Suprapubic skin (tissue), 4 donors: ENCODE data around the gene MRPL45. TPM values are rescaled to one million over a fixed set of nuclear protein-coding genes. Genes with fewer than 3 reads are reported as not detected.

Experiments used
- DNase-seq, 2 donors: peaks; one replicate each; pipeline ENCODE4 v3.0.0-alpha.2; 2019; ENCODE audit warnings: low spot score in 2 of 2
- H3K27ac ChIP-seq: fragments of 200-600 bp; sonication (generic); one replicate; pipeline ENCODE4 v1.5.1; 2019
- H3K27me3 ChIP-seq: fragments of 200-600 bp; sonication (generic); one replicate; pipeline ENCODE4 v1.5.1; 2019
- H3K36me3 ChIP-seq: fragments of 200-600 bp; sonication (generic); one replicate; pipeline ENCODE4 v1.5.1; 2019
- H3K4me1 ChIP-seq: fragments of 200-600 bp; sonication (generic); one replicate; pipeline ENCODE4 v1.5.1; 2019
- H3K4me3 ChIP-seq: fragments of 200-600 bp; sonication (generic); one replicate; pipeline ENCODE4 v1.5.1; 2019; ENCODE audit warnings: mild to moderate bottlenecking
- H3K9me3 ChIP-seq: fragments of 200-600 bp; sonication (generic); one replicate; pipeline ENCODE4 v1.5.1; 2019
- CTCF ChIP-seq, 2 donors: fragments of 200-600 bp in 1 of 2; fragments of 450-650 bp in 1 of 2; sonication (generic) in 1 of 2; IDR thresholded peaks; one replicate each; pipeline ENCODE4 v1.5.1; 2016 to 2019; ENCODE audit warnings: antibody characterized with exemption in 2 of 2, mild to moderate bottlenecking in 1 of 2, moderate library complexity in 1 of 2
- EP300 ChIP-seq: sonication (generic); formaldehyde crosslinking; IDR thresholded peaks from one replicate; pipeline ENCODE4 v1.6.1; 2017; ENCODE audit warnings: antibody characterized with exemption
- POLR2A ChIP-seq, 2 donors: fragments of 450-650 bp; IDR thresholded peaks; one replicate each; pipeline ENCODE4 v1.6.1; 2017; ENCODE audit warnings: antibody characterized with exemption in 2 of 2, mild to moderate bottlenecking in 2 of 2, moderate library complexity in 2 of 2
- POLR2AphosphoS5 ChIP-seq, 3 donors: sonication (generic); formaldehyde crosslinking; IDR thresholded peaks; one replicate each; pipeline ENCODE4 v1.6.1; 2017; ENCODE audit warnings: antibody characterized with exemption in 3 of 3
- WGBS: methylation state at CpG from one replicate; pipeline ENCODE4 v1.1.5; 2018; 5-methylcytosine and 5-hydroxymethylcytosine counted together
- total RNA-seq, 4 donors: library from RNA; depleted of rRNA; stranded (reverse); fragments of >200 nt; gene quantifications; one replicate each; pipeline ENCODE4 v1.1.0, GENCODE V29; 2016

Gene MRPL45
- total RNA-seq, 4 donors from 2014 or later, result 30.3 to 37.4 (median 32.8) TPM

GRCh38 chr17:38338053-38338452 is 41.1 kb downstream of the MRPL45 start:
- Histone ChIP-seq H3K36me3 (no peaks in the 10 kb centered on the region), H3K4me1 (no peaks in the 10 kb centered on the region), H3K9me3 (no peaks in the 10 kb centered on the region), H3K27ac (no peak overlapping the region), H3K27me3 (peaks cover 9% of the 10 kb centered on the region), H3K4me3 (no peak overlapping the region)
- WGBS, result 78% methylated on average over 5 of the region's 5 CpGs
- TF ChIP-seq POLR2AphosphoS5 (IDR thresholded peaks at IDR 0.05) (no peak), POLR2A (IDR thresholded peaks at IDR 0.05) (no peak), CTCF (IDR thresholded peaks at IDR 0.05) (no peak), EP300 (no peak)
- no peak for DNase-seq

DNA sequence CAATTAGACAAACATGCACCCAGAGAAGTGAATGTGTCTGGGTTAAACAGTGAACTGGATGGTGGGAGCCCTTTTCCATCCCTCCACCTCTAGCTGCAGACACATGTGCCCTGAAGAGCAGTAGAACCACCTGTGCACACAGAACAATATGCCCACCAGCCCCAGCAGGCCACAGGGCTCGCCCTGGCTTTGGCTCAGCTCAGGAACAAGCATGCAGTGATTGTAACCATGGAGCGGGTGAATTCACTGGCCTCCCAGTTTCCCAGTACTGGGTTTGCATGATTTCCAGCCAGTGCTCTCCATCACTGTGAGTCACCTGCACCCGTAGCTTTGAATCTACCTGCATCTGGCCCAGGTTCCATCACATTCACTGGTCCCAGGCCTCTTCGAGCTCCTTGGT is 41.6 kb downstream of the MRPL45 start:
- peaks cover 9% of the 10 kb centered on the region for H3K27me3 ChIP-seq
- H3K27ac ChIP-seq, result no peak overlapping the region
- TF ChIP-seq EP300 (no peak), POLR2AphosphoS5 (IDR thresholded peaks at IDR 0.05) (no peak)
- no peaks in the 10 kb centered on the region for H3K4me1 ChIP-seq
- no peaks in the 10 kb centered on the region for H3K36me3 ChIP-seq
- no peak overlapping the region for H3K4me3 ChIP-seq
- DNase-seq, result no peak
- H3K9me3 ChIP-seq, result no peaks in the 10 kb centered on the region
- WGBS, result 85% methylated on average over 4 of the region's 4 CpGs

DNA sequence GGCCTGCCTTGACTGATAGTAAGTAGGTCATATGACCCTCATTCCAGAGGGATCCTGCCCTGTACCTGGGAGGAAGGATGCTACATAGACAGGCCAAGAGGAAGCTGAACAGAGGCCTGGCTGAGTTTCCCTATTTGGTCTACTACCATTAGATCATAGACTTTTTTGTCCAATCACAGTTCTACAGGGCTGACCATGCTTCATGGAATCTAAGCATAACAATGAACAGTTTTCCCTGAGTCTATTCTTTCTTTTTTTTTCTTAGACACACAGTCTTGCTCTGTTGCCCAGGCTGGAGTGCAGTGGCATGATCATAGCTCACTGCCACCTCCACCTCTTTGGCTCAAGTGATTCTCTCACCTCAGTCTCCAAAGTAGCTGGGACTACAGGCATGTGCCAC is 42.9 kb downstream of the MRPL45 start:
- peaks cover 3% of the 10 kb centered on the region for H3K27me3 ChIP-seq
- no peaks in the 10 kb centered on the region for H3K9me3 ChIP-seq
- H3K4me3 ChIP-seq, result no peak overlapping the region
- H3K36me3 ChIP-seq, result no peaks in the 10 kb centered on the region
- H3K4me1 ChIP-seq, result no peaks in the 10 kb centered on the region
- H3K27ac ChIP-seq, result no peak overlapping the region
- no peak for DNase-seq
- TF ChIP-seq CTCF (IDR thresholded peaks at IDR 0.05), result no peak
- TF ChIP-seq EP300, result no peak
- no peak for TF ChIP-seq POLR2AphosphoS5 (IDR thresholded peaks at IDR 0.05)
- no peak for TF ChIP-seq POLR2A (IDR thresholded peaks at IDR 0.05)

DNA sequence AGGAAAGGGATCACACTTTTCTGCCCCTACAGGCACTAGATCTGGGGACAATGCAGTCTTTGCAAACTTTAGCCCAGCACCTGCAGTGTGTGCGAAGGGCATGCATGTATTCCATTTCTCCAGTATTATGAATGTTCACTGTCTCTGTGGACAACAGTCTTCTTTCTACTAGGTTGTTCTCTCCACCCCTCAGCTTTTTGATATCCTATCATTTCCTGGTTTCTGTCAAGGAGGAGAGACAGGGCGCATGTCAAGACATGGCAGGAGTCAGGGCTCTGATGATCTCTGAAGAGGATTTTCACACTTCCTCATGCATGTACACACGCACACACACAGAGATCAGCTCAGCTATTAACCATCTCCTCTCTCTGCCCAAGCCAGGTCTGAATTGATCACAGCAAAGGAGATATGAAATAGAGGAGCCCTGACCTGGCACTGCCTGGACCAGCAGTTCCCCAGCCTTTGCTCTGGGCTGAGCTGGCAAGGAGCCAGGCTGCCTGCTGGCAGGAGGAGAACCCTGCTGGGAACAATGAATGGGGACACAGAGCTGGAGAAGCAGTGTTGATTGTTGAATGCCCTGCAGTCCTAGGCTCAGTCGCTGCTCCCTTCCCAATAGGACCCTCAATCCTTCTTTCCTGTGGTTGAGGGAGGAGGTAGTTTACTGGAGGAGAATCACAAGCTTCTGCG is 44.2 kb downstream of the MRPL45 start:
- no peak for TF ChIP-seq CTCF (IDR thresholded peaks at IDR 0.05)
- TF ChIP-seq POLR2AphosphoS5 (IDR thresholded peaks at IDR 0.05), result no peak
- no peak for TF ChIP-seq POLR2A (IDR thresholded peaks at IDR 0.05)
- TF ChIP-seq EP300, result no peak

GRCh38 chr17:38342886-38343607 is 46.1 kb downstream of the MRPL45 start:
- Histone ChIP-seq H3K9me3 (no peaks in the 10 kb centered on the region), H3K36me3 (no peaks in the 10 kb centered on the region), H3K27me3 (peaks cover 11% of the 10 kb centered on the region), H3K27ac (no peak overlapping the region), H3K4me3 (no peak overlapping the region), H3K4me1 (no peaks in the 10 kb centered on the region)
- WGBS, result 86% methylated on average over 9 of the region's 18 CpGs
- no peak for TF ChIP-seq CTCF (IDR thresholded peaks at IDR 0.05)
- no peak for TF ChIP-seq EP300
- TF ChIP-seq POLR2AphosphoS5 (IDR thresholded peaks at IDR 0.05), result no peak
- no peak for TF ChIP-seq POLR2A (IDR thresholded peaks at IDR 0.05)
- no peak for DNase-seq

More for the DNA sequence above, 44.2 kb downstream of the MRPL45 start:
- Histone ChIP-seq H3K9me3 (no peaks in the 10 kb centered on the region), H3K27ac (no peak overlapping the region), H3K4me1 (no peaks in the 10 kb centered on the region), H3K4me3 (no peak overlapping the region), H3K36me3 (no peaks in the 10 kb centered on the region), H3K27me3 (peaks cover 11% of the 10 kb centered on the region)
- DNase-seq, result no peak
- WGBS, result 64% methylated on average over 5 of the region's 5 CpGs
